DOHH2 (cell line): ENCODE data around the gene TNFAIP2.
"Not testable (repeated sequence)": the region's sequence is repeated elsewhere in the genome, so short reads cannot be mapped to it uniquely, and the experiment has no call there.

Experiments used
- H3F3A ChIP-seq: fragments of 200-600 bp; sonication (generic), shearing (Covaris generic); 2 replicates; pipeline ENCODE4 v1.6.0; 2016; ENCODE audit warnings: antibody characterized with exemption, mild to moderate bottlenecking; ENCODE audit not compliant: control insufficient read depth, insufficient read depth
- H3K27ac ChIP-seq: fragments of 200-600 bp; sonication (generic); 2 replicates; pipeline ENCODE4 v1.5.1; 2014; ENCODE audit warnings: low read depth, mild to moderate bottlenecking, low read length, moderate library complexity
- H3K27me3 ChIP-seq: fragments of 200-600 bp; sonication (generic); 2 replicates; pipeline ENCODE4 v1.6.1; 2014; ENCODE audit warnings: mild to moderate bottlenecking, low read length, mixed read lengths; ENCODE audit not compliant: control insufficient read depth
- H3K36me3 ChIP-seq: fragments of 200-600 bp; sonication (generic); 2 replicates; pipeline ENCODE4 v1.6.1; 2014; ENCODE audit warnings: mild to moderate bottlenecking, low read length, moderate library complexity, mixed read lengths; ENCODE audit not compliant: control insufficient read depth
- H3K4me1 ChIP-seq: fragments of 200-600 bp; sonication (generic); 2 replicates; pipeline ENCODE4 v1.6.1; 2014; ENCODE audit warnings: mild to moderate bottlenecking, low read length, mixed read lengths; ENCODE audit not compliant: control insufficient read depth
- H3K4me2 ChIP-seq: fragments of 200-600 bp; sonication (generic); 2 replicates; pipeline ENCODE4 v1.6.0; 2014; ENCODE audit warnings: mild to moderate bottlenecking, low read length, moderate library complexity
- H3K4me3 ChIP-seq: fragments of 200-600 bp; sonication (generic); 2 replicates; pipeline ENCODE4 v1.5.1; 2014; ENCODE audit warnings: mild to moderate bottlenecking, low read length, mixed read lengths
- H3K79me2 ChIP-seq: fragments of 200-600 bp; sonication (generic); 2 replicates; pipeline ENCODE4 v1.6.1; 2014; ENCODE audit warnings: mild to moderate bottlenecking, low read length, mixed read lengths; ENCODE audit not compliant: control insufficient read depth
- H3K9me2 ChIP-seq: fragments of 200-600 bp; sonication (generic); replicated peaks from 2 replicates; pipeline ENCODE4 v1.6.1; 2014; ENCODE audit warnings: mild to moderate bottlenecking, low read length, mixed read lengths; ENCODE audit not compliant: control insufficient read depth
- H3K9me3 ChIP-seq: fragments of 200-600 bp; sonication (generic); 2 replicates; pipeline ENCODE4 v1.6.1; 2014; ENCODE audit warnings: antibody characterized with exemption, low read length, mixed read lengths; ENCODE audit not compliant: control insufficient read depth, insufficient read depth
- H4K20me1 ChIP-seq: fragments of 200-600 bp; sonication (generic); 2 replicates; pipeline ENCODE4 v1.6.0; 2014; ENCODE audit warnings: low read depth, mild to moderate bottlenecking, antibody characterized with exemption, low read length, moderate library complexity; ENCODE audit not compliant: control insufficient read depth, insufficient read depth
- CTCF ChIP-seq: fragments of 200-600 bp; sonication (generic); IDR thresholded peaks from one replicate; pipeline ENCODE4 v1.5.1; 2014; ENCODE audit warnings: antibody characterized with exemption, mild to moderate bottlenecking, low read depth, low read length; ENCODE audit not compliant: poor library complexity, severe bottlenecking
- EZH2phosphoT487 ChIP-seq: fragments of 200-600 bp; sonication (generic); IDR thresholded peaks from 2 replicates; pipeline ENCODE4 v1.6.1; 2017; ENCODE audit warnings: borderline replicate concordance, mild to moderate bottlenecking, antibody characterized with exemption, low read length, moderate library complexity, mixed read lengths

The TNFAIP2 gene

GRCh38 chr14:103155010-103155409 lies 31.7 kb downstream of the TNFAIP2 start:
- H3K4me3 ChIP-seq, result no peak overlapping the region
- peaks cover 7% of the 10 kb centered on the region; the same call in 1 of the 2 replicates for H3K27me3 ChIP-seq
- H3K9me2 ChIP-seq, result no peaks in the 10 kb centered on the region
- no peaks in the 10 kb centered on the region for H3F3A ChIP-seq
- no peak overlapping the region for H3K4me2 ChIP-seq
- no peaks in the 10 kb centered on the region for H3K4me1 ChIP-seq
- no peaks in the 10 kb centered on the region for H3K79me2 ChIP-seq
- TF ChIP-seq CTCF (no peak), EZH2phosphoT487 (no peak)
- no peaks in the 10 kb centered on the region for H3K36me3 ChIP-seq
- no peak overlapping the region for H3K27ac ChIP-seq
- no peaks in the 10 kb centered on the region for H3K9me3 ChIP-seq
- H4K20me1 ChIP-seq, result no peaks in the 10 kb centered on the region

- H3K27ac ChIP-seq, H3K36me3 ChIP-seq: not testable (repeated sequence)
These were observed 32.2 kb downstream of the TNFAIP2 start for GRCh38 chr14:103155416-103155815.

GRCh38 chr14:103155826-103156394 lies 32.6 kb downstream of the TNFAIP2 start:
- TF ChIP-seq CTCF (no peak), EZH2phosphoT487 (no peak)
- Histone ChIP-seq H3K4me2 (no peak overlapping the region), H3K4me1 (no peaks in the 10 kb centered on the region), H3K27ac (no peak overlapping the region), H3K27me3 (peaks cover 7% of the 10 kb centered on the region; the same call in 1 of the 2 replicates), H3K79me2 (no peaks in the 10 kb centered on the region), H4K20me1 (no peaks in the 10 kb centered on the region), H3K4me3 (no peak overlapping the region), H3K36me3 (no peaks in the 10 kb centered on the region), H3K9me3 (no peaks in the 10 kb centered on the region), H3K9me2 (no peaks in the 10 kb centered on the region), H3F3A (no peaks in the 10 kb centered on the region)

More at GRCh38 chr14:103155416-103155815, 32.2 kb downstream of the TNFAIP2 start:
- H4K20me1 ChIP-seq, H3K4me3 ChIP-seq, H3K27me3 ChIP-seq, H3K4me1 ChIP-seq, H3K4me2 ChIP-seq, H3F3A ChIP-seq, H3K9me2 ChIP-seq, H3K79me2 ChIP-seq, H3K9me3 ChIP-seq: not testable (repeated sequence)

- Histone ChIP-seq H4K20me1 (no peaks in the 10 kb centered on the region), H3K4me3 (no peak overlapping the region), H3K27ac (no peak overlapping the region), H3K9me2 (no peaks in the 10 kb centered on the region), H3K27me3 (peaks cover 5% of the 10 kb centered on the region), H3K9me3 (no peaks in the 10 kb centered on the region), H3K79me2 (no peaks in the 10 kb centered on the region), H3K36me3 (no peaks in the 10 kb centered on the region), H3F3A (no peaks in the 10 kb centered on the region), H3K4me1 (no peaks in the 10 kb centered on the region), H3K4me2 (no peak overlapping the region)
- TF ChIP-seq EZH2phosphoT487, result no peak
- no peak for TF ChIP-seq CTCF
These were observed 33.6 kb downstream of the TNFAIP2 start for GRCh38 chr14:103156651-103157378.
